ENCODE results near the gene EPB41. TPM values are rescaled to one million over a fixed set of nuclear protein-coding genes. Genes with fewer than 3 reads are reported as not detected.
"Not testable (repeated sequence)": the region's sequence is repeated elsewhere in the genome, so short reads cannot be mapped to it uniquely, and the experiment has no call there.

EPB41 gene
- total RNA-seq, 2 donors from 2014 or later, result 16.0 to 24.2 TPM

GRCh38 chr1:28913786-28914227, 562 bp upstream of the EPB41 start:
- intact Hi-C loops (cut with DNase I), result no loop called here
- DNase-seq (no peak), ATAC-seq (no peak)

GRCh38 chr1:28915031-28915895, 894 bp downstream of the EPB41 start:
- DNase-seq (no peak), ATAC-seq (peak; percentile 15 to 16)
- intact Hi-C loops (cut with DNase I), result no loop called here

- DNase-seq (no peak), ATAC-seq (no peak)
- intact Hi-C loops (cut with DNase I), result no loop called here
Measured at GRCh38 chr1:28917757-28918118, 3.4 kb downstream of the EPB41 start.

GRCh38 chr1:28921286-28921869, 7.0 kb downstream of the EPB41 start:
- DNase-seq (no peak), ATAC-seq (no peak)
- intact Hi-C loops (cut with DNase I), result no loop called here

GRCh38 chr1:28925350-28925891, 11.1 kb downstream of the EPB41 start:
- DNase-seq (no peak), ATAC-seq (no peak)
- intact Hi-C loops (cut with DNase I), result no loop called here

- ATAC-seq (peak; percentile 54 to 81), DNase-seq (no peak)
- intact Hi-C loops (cut with DNase I), result no loop called here
Measured at GRCh38 chr1:28926629-28927265, 12.4 kb downstream of the EPB41 start.

- no peak for DNase-seq
- intact Hi-C loops (cut with DNase I), result no loop called here
- no peak for ATAC-seq
Measured at GRCh38 chr1:28927266-28927647, 12.9 kb downstream of the EPB41 start.

- DNase-seq, result no peak
- intact Hi-C loops (cut with DNase I), result no loop called here
- peak; percentile 42 to 60 for ATAC-seq
Measured at GRCh38 chr1:28927648-28928313, 13.4 kb downstream of the EPB41 start.

- DNase-seq (no peak), ATAC-seq (peak in 1 of 2 donors; percentile 37)
- intact Hi-C loops (cut with DNase I), result no loop called here
Measured at GRCh38 chr1:28928314-28928941, 14.1 kb downstream of the EPB41 start.

- DNase-seq (no peak), ATAC-seq (no peak)
- intact Hi-C loops (cut with DNase I), result no loop called here
Measured at GRCh38 chr1:28933277-28933676, 18.9 kb downstream of the EPB41 start.

GRCh38 chr1:28933918-28934317, 19.5 kb downstream of the EPB41 start:
- no peak for DNase-seq
- intact Hi-C loops (cut with DNase I), result no loop called here

GRCh38 chr1:28934676-28935075, 20.3 kb downstream of the EPB41 start:
- no peak for ATAC-seq
- intact Hi-C loops (cut with DNase I), result no loop called here

More at GRCh38 chr1:28933918-28934317, 19.5 kb downstream of the EPB41 start:
- no peak for ATAC-seq

GRCh38 chr1:28935293-28935692, 20.9 kb downstream of the EPB41 start:
- ATAC-seq (no peak), DNase-seq (no peak)
- intact Hi-C loops (cut with DNase I), result no loop called here

More at GRCh38 chr1:28934676-28935075, 20.3 kb downstream of the EPB41 start:
- DNase-seq, result no peak

- no peak for ATAC-seq
- DNase-seq, result no peak
- intact Hi-C loops (cut with DNase I), result no loop called here
Measured at GRCh38 chr1:28936094-28936493, 21.7 kb downstream of the EPB41 start.

GRCh38 chr1:28936528-28936927, 22.2 kb downstream of the EPB41 start:
- no peak for DNase-seq

GRCh38 chr1:28943581-28943980, 29.2 kb downstream of the EPB41 start:
- DNase-seq; ATAC-seq; intact Hi-C loops (cut with DNase I): not testable (repeated sequence)

More at GRCh38 chr1:28936528-28936927, 22.2 kb downstream of the EPB41 start:
- intact Hi-C loops (cut with DNase I), result no loop called here
- no peak for ATAC-seq

- no peak for DNase-seq
- intact Hi-C loops (cut with DNase I), result no loop called here
- no peak for ATAC-seq
Measured at GRCh38 chr1:28950006-28950405, 35.6 kb downstream of the EPB41 start.

- no peak for DNase-seq
- intact Hi-C loops (cut with DNase I), result no loop called here
- no peak for ATAC-seq
Measured at GRCh38 chr1:28950449-28950848, 36.1 kb downstream of the EPB41 start.

Data from left cardiac atrium (tissue), 4 donors.